GM12878 (cell line): ENCODE results near the gene ICE2. TPM values are rescaled to one million over a fixed set of nuclear protein-coding genes. Genes with fewer than 3 reads are reported as not detected.

Experiments
- ATAC-seq: fragments of 200-7000 bp; cut with Tn5 transposase; 3 replicates; pipeline ENCODE4 v1.9.1; 2020; ENCODE audit warnings: mild to moderate bottlenecking, moderate library complexity
- BruUV-seq: library from RNA; stranded (reverse); fragments of 400-500 nt; replicated peaks from 2 replicates; lab custom pipeline; 2021; lab: Mats Ljungman, UMichigan
- CTCF ChIA-PET: fragments of 300-600 bp; sonication (Branson Sonifier 250); formaldehyde crosslinking; extraction: SDS; loops from one replicate; lab custom pipeline; 2021; ENCODE audit warnings: inconsistent platforms; lab: Yijun Ruan, JAX
- POLR2A ChIA-PET: fragments of 350-600 bp; formaldehyde crosslinking; extraction: SDS; loops from one replicate; lab custom pipeline; 2021; ENCODE audit warnings: inconsistent platforms; lab: Charles Lee
- RAD21 ChIA-PET: fragments of 300-600 bp; sonication (Branson Sonifier 250); formaldehyde crosslinking; loops from one replicate; lab custom pipeline; 2023; ENCODE audit warnings: antibody characterized with exemption; ENCODE audit not compliant: unreplicated experiment; lab: Charles Lee
- SMC1A ChIA-PET: fragments of 300-600 bp; sonication (Branson Sonifier 250); formaldehyde crosslinking; loops from one replicate; lab custom pipeline; 2023; ENCODE audit not compliant: unreplicated experiment, uncharacterized antibody; lab: Charles Lee
- DNase-seq: peaks from one replicate; pipeline ENCODE4 v3.0.0-alpha.2; 2011; ENCODE audit warnings: low read depth, low spot score
- FAIRE-seq: peaks from 3 replicates; lab custom pipeline; 2011; peaks lifted over from hg19 to GRCh38; lab: Jason Lieb, UNC
- H2AFZ ChIP-seq: 2 replicates; pipeline ENCODE4 v1.6.0; 2011; ENCODE audit warnings: low read depth, low read length, control low read depth; ENCODE audit not compliant: control insufficient read depth
- H3K27ac ChIP-seq: 2 replicates; pipeline ENCODE4 v1.5.1; 2011; ENCODE audit warnings: control low read depth; ENCODE audit not compliant: control insufficient read depth, insufficient read depth
- H3K27me3 ChIP-seq, 2 experiments: replicated peaks in 1 of 2; 2 replicates each; pipeline versions ENCODE4 v1.6.0 to v1.6.1; 2011; ENCODE audit warnings: low read length in 1 of 2; ENCODE audit not compliant: control insufficient read depth in 2 of 2, insufficient read depth in 2 of 2
- H3K36me3 ChIP-seq, 2 experiments: 2 replicates each; pipeline ENCODE4 v1.5.1; 2011; ENCODE audit warnings: low read length in 1 of 2; ENCODE audit not compliant: control insufficient read depth in 2 of 2, insufficient read depth in 2 of 2
- H3K4me1 ChIP-seq: 2 replicates; pipeline ENCODE4 v1.6.1; 2011; ENCODE audit warnings: mild to moderate bottlenecking, low read length, moderate library complexity, mixed read lengths; ENCODE audit not compliant: control insufficient read depth, insufficient read depth
- H3K4me2 ChIP-seq: 2 replicates; pipeline ENCODE4 v1.6.0; 2011; ENCODE audit warnings: control low read depth; ENCODE audit not compliant: control insufficient read depth, insufficient read depth
- H3K4me3 ChIP-seq: fragments of 200-600 bp; sonication (generic); 2 replicates; pipeline ENCODE4 v1.5.1; 2016
- H3K79me2 ChIP-seq: 2 replicates; pipeline ENCODE4 v1.6.0; 2011; ENCODE audit warnings: low read length; ENCODE audit not compliant: control insufficient read depth, insufficient read depth
- H3K9ac ChIP-seq: 2 replicates; pipeline ENCODE4 v1.8.0; 2011; ENCODE audit warnings: low read length, control low read depth, mixed read lengths; ENCODE audit not compliant: control insufficient read depth, insufficient read depth
- H3K9me3 ChIP-seq: replicated peaks from 3 replicates; pipeline ENCODE4 v1.5.1; 2011; ENCODE audit warnings: mild to moderate bottlenecking, low read length; ENCODE audit not compliant: control insufficient read depth, insufficient read depth
- H4K20me1 ChIP-seq: 2 replicates; pipeline ENCODE4 v1.6.0; 2011; ENCODE audit not compliant: control insufficient read depth, insufficient read depth
- DPF2 ChIP-seq: fragments of 450-650 bp; IDR thresholded peaks from 2 replicates; pipeline ENCODE4 v1.6.1; 2017; ENCODE audit warnings: mild to moderate bottlenecking
- HSF1 ChIP-seq: fragments of 150-350 bp; IDR thresholded peaks from 2 replicates; pipeline ENCODE4 v1.6.1; 2014; ENCODE audit warnings: mild to moderate bottlenecking, low read depth, low read length
- NBN ChIP-seq: fragments of 450-650 bp; IDR thresholded peaks from 2 replicates; pipeline ENCODE4 v1.6.1; 2016
- NFYA ChIP-seq: IDR thresholded peaks from 2 replicates; pipeline ENCODE4 v1.6.1; 2011; ENCODE audit warnings: low read depth, mild to moderate bottlenecking, low read length, improper control_type of control experiment, borderline replicate concordance
- NFYB ChIP-seq: IDR thresholded peaks from 2 replicates; pipeline ENCODE4 v1.6.1; 2011; ENCODE audit warnings: low read depth, mild to moderate bottlenecking, low read length, improper control_type of control experiment, moderate library complexity; ENCODE audit not compliant: insufficient read depth
- STAT1 ChIP-seq: fragments of 450-650 bp; conservative IDR thresholded peaks from 2 replicates; pipeline ENCODE4 v1.6.1; 2014; ENCODE audit warnings: antibody characterized with exemption, mild to moderate bottlenecking
- WGBS: methylation state at CpG from one replicate; pipeline ENCODE4 v1.1.6; 2016; ENCODE audit warnings: low lambda C conversion rate; ENCODE audit not compliant: insufficient replicate concordance, insufficient coverage; ENCODE audit errors: missing lambda C conversion rate; 5-methylcytosine and 5-hydroxymethylcytosine counted together
- in situ Hi-C: fragments of 300-500 bp; cut with MboI; formaldehyde crosslinking; loops from 9 replicates; pipeline ENCODE4 v1.14.3; 2018; ENCODE audit warnings: mixed read lengths
- intact Hi-C: fragments of 100-400 bp; cut with micrococcal nuclease; formaldehyde crosslinking; loops from one replicate; pipeline ENCODE4 v1.14.2; 2022; ENCODE audit not compliant: unreplicated experiment
- polyA plus RNA-seq, 11 experiments: library from polyadenylated mRNA; depleted of rRNA in 4 of 11; unstranded in 6 of 11; stranded (reverse) in 5 of 11; fragments of >200 nt; fragmentation: Nextera tagmentation in 4 of 11; fragmentation: Illumina TruSeq in 1 of 11; extraction: Ambion mirVana in 4 of 11; extraction: Trizol in 1 of 11; gene quantifications; 1 replicate in 1 of 11; 2 replicates in 10 of 11; pipeline versions ENCODE4 v1.2.1 to v1.2.3, GENCODE V29; 2011 to 2016; ENCODE audit warnings: inconsistent platforms in 2 of 11, missing spikeins in 2 of 11, low read depth in 1 of 11
- total RNA-seq, 4 experiments: library from RNA; depleted of rRNA in 3 of 4; stranded (reverse); fragments of >200 nt in 3 of 4; fragmentation: Illumina TruSeq in 1 of 4; extraction: Trizol in 1 of 4; gene quantifications; 2 replicates each; pipeline versions ENCODE4 v1.2.1 to v1.2.3, GENCODE V29; 2013 to 2021
- TF ChIP-seq, protein P1 (sequence below): fragments of 450-650 bp; IDR thresholded peaks from 2 replicates; pipeline ENCODE4 v1.6.1; 2018; ENCODE audit warnings: mild to moderate bottlenecking, low read depth, moderate library complexity; ENCODE audit not compliant: partially characterized antibody

Gene ICE2
- total and polyA plus RNA-seq, 10 of the 15 experiments (the other 5 are each of a cell fraction or from before 2014, with no cell fraction given): 14.2 to 62.0 (median 44.9) TPM

- ChIA-PET RAD21 (interaction anchor here (1.2 kb wide), 1 partner anchor 8 kb away, joined by 3 read pairs; no protein-coding TSS in a partner anchor), CTCF (interaction anchor here (1.0 to 2.3 kb wide), 4 partner anchors 11 to 47 kb away, joined by 3 to 5 read pairs (median 4); no protein-coding TSS in a partner anchor), POLR2A (no interaction called here), SMC1A (interaction anchor here (0.7 to 1.8 kb wide), 6 partner anchors 16 to 424 kb away, joined by 3 to 4 read pairs (median 3); no protein-coding TSS in a partner anchor)
- no peak for DNase-seq
- no peak overlapping the region for H3K4me3 ChIP-seq
- H3K27me3 ChIP-seq: no peaks in the 10 kb centered on the region
- no peaks in the 10 kb centered on the region for H3K79me2 ChIP-seq
- H3K9me3 ChIP-seq: no peaks in the 10 kb centered on the region
- FAIRE-seq: no peak
- no peak for TF ChIP-seq HSF1
- TF ChIP-seq NFYA: no peak
- TF ChIP-seq NFYB: no peak
- no peak for TF ChIP-seq DPF2
- no peak for TF ChIP-seq STAT1
- TF ChIP-seq, protein P1, sequence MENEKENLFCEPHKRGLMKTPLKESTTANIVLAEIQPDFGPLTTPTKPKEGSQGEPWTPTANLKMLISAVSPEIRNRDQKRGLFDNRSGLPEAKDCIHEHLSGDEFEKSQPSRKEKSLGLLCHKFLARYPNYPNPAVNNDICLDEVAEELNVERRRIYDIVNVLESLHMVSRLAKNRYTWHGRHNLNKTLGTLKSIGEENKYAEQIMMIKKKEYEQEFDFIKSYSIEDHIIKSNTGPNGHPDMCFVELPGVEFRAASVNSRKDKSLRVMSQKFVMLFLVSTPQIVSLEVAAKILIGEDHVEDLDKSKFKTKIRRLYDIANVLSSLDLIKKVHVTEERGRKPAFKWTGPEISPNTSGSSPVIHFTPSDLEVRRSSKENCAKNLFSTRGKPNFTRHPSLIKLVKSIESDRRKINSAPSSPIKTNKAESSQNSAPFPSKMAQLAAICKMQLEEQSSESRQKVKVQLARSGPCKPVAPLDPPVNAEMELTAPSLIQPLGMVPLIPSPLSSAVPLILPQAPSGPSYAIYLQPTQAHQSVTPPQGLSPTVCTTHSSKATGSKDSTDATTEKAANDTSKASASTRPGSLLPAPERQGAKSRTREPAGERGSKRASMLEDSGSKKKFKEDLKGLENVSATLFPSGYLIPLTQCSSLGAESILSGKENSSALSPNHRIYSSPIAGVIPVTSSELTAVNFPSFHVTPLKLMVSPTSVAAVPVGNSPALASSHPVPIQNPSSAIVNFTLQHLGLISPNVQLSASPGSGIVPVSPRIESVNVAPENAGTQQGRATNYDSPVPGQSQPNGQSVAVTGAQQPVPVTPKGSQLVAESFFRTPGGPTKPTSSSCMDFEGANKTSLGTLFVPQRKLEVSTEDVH: no peak
- no peak for TF ChIP-seq NBN
- BruUV-seq: no TSS peak
- no peak overlapping the region for H3K9ac ChIP-seq
- no peaks in the 10 kb centered on the region for H4K20me1 ChIP-seq
- H3K36me3 ChIP-seq: no peaks in the 10 kb centered on the region
- H3K27ac ChIP-seq: no peak overlapping the region
- no peaks in the 10 kb centered on the region for H3K4me1 ChIP-seq
- H2AFZ ChIP-seq: no peak overlapping the region
- in situ Hi-C loops (no loop called here), intact Hi-C loops (no loop called here)
- no peak for ATAC-seq
- H3K4me2 ChIP-seq: no peak overlapping the region
- 100% methylated on average over 2 of the region's 2 CpGs for WGBS
Observed at GRCh38 chr15:60406513-60407414, 72.2 kb downstream of the ICE2 start.
